Naive thymus-derived CD4-positive, alpha-beta T cell (primary cell): ENCODE data around the gene PLOD2. TPM values are rescaled to one million over a fixed set of nuclear protein-coding genes. Genes with fewer than 3 reads are reported as not detected.

Experiments
- ATAC-seq: fragments of 150-1000 bp; cut with Tn5 transposase; 2 replicates; pipeline ENCODE4 v1.10.0; 2021; ENCODE audit warnings: mild to moderate bottlenecking, moderate library complexity
- CTCF ChIA-PET: fragments of 350-600 bp; sonication (Branson Sonifier 250); formaldehyde crosslinking; loops from one replicate; lab custom pipeline; 2021; ENCODE audit warnings: antibody characterized with exemption; lab: Charles Lee
- POLR2A ChIA-PET: fragments of 350-600 bp; sonication (Branson Sonifier 250); formaldehyde crosslinking; loops from one replicate; lab custom pipeline; 2021; ENCODE audit warnings: antibody characterized with exemption, inconsistent platforms; lab: Charles Lee
- DNase-seq, 9 donors: peaks; one replicate each; pipeline versions ENCODE4 v3.0.0 to v3.0.0-alpha.2; 2020 to 2022; ENCODE audit warnings: mixed read lengths in 1 of 9
- H3K27ac ChIP-seq: one replicate; pipeline ENCODE4 v1.7.0; 2013; ENCODE audit warnings: mild to moderate bottlenecking, low read depth, low read length, moderate library complexity
- H3K27me3 ChIP-seq, 2 donors: one replicate each; pipeline ENCODE4 v1.7.0; 2013; ENCODE audit warnings: low read length in 2 of 2, mild to moderate bottlenecking in 2 of 2, moderate library complexity in 2 of 2; ENCODE audit not compliant: control insufficient read depth in 2 of 2, insufficient read depth in 2 of 2
- H3K36me3 ChIP-seq, 3 experiments: 1 replicate in 2 of 3; 2 replicates in 1 of 3; pipeline ENCODE4 v1.7.0; 2013; ENCODE audit warnings: low read length in 3 of 3, mild to moderate bottlenecking in 3 of 3, moderate library complexity in 1 of 3; ENCODE audit not compliant: insufficient read depth in 3 of 3, control insufficient read depth in 2 of 3
- H3K4me1 ChIP-seq, 2 donors: one replicate each; pipeline ENCODE4 v1.7.0; 2013; ENCODE audit warnings: low read length in 2 of 2, mild to moderate bottlenecking in 2 of 2, moderate library complexity in 1 of 2; ENCODE audit not compliant: control insufficient read depth in 2 of 2, insufficient read depth in 2 of 2
- H3K4me3 ChIP-seq: 2 replicates; pipeline ENCODE4 v1.7.0; 2013; ENCODE audit warnings: mild to moderate bottlenecking, low read length
- H3K9me3 ChIP-seq, 3 experiments: 1 replicate in 2 of 3; 2 replicates in 1 of 3; pipeline ENCODE4 v1.7.0; 2013; ENCODE audit warnings: low read length in 3 of 3; ENCODE audit not compliant: control insufficient read depth in 2 of 3
- H3K27ac Mint-ChIP-seq, 9 donors: one replicate each; pipeline ENCODE4 v1.8.0; 2020 to 2022; ENCODE audit warnings: mixed read lengths in 9 of 9, mild to moderate bottlenecking in 8 of 9, moderate library complexity in 5 of 9, inconsistent platforms in 2 of 9
- H3K27me3 Mint-ChIP-seq, 5 donors: one replicate each; pipeline ENCODE4 v1.8.0; 2021 to 2022; ENCODE audit warnings: mixed read lengths in 5 of 5, mild to moderate bottlenecking in 1 of 5
- H3K36me3 Mint-ChIP-seq, 5 donors: one replicate each; pipeline ENCODE4 v1.8.0; 2020 to 2022; ENCODE audit warnings: mixed read lengths in 5 of 5, mild to moderate bottlenecking in 3 of 5, inconsistent platforms in 1 of 5
- H3K4me1 Mint-ChIP-seq, 7 donors: one replicate each; pipeline ENCODE4 v1.8.0; 2020 to 2022; ENCODE audit warnings: mixed read lengths in 7 of 7, mild to moderate bottlenecking in 3 of 7, inconsistent platforms in 1 of 7
- H3K4me3 Mint-ChIP-seq, 10 donors: one replicate each; pipeline ENCODE4 v1.8.0; 2020 to 2022; ENCODE audit warnings: mild to moderate bottlenecking in 10 of 10, mixed read lengths in 10 of 10, moderate library complexity in 6 of 10, inconsistent platforms in 2 of 10
- H3K9me3 Mint-ChIP-seq, 11 donors: one replicate each; pipeline ENCODE4 v1.8.0; 2020 to 2022; ENCODE audit warnings: mixed read lengths in 11 of 11, mild to moderate bottlenecking in 4 of 11, inconsistent platforms in 1 of 11, moderate library complexity in 1 of 11
- intact Hi-C, 2 donors: fragments of 100-400 bp; cut with micrococcal nuclease; formaldehyde crosslinking; loops; one replicate each; pipeline ENCODE4 v1.15.1; 2023
- polyA plus RNA-seq, 2 donors: library from polyadenylated mRNA; unstranded; fragments of 300-500 nt; fragmentation: Illumina TruSeq; gene quantifications; one replicate each; pipeline ENCODE4 v1.2.3, GENCODE V29; 2021
- total RNA-seq, 6 experiments: library from RNA in 5 of 6; stranded (reverse) in 5 of 6; gene quantifications; 1 replicate in 5 of 6; 2 replicates in 1 of 6; pipeline ENCODE4 v1.2.3 and lab custom pipeline; 2021 to 2026

The PLOD2 gene
- total and polyA plus RNA-seq, 7 experiments from 2014 or later = 0.34 to 1.4 TPM; not detected in 5

GRCh38 chr3:146181216-146181615 lies 20.2 kb upstream of the PLOD2 start:
- H3K27me3 ChIP-seq = no peaks in the 10 kb centered on the region
- no peaks in the 10 kb centered on the region for H3K9me3 ChIP-seq
- no peaks in the 10 kb centered on the region for H3K36me3 ChIP-seq
- CTCF ChIA-PET = no interaction called here
- no peak for DNase-seq
- no peak overlapping the region for H3K4me3 ChIP-seq
- Mint-ChIP-seq H3K4me3 (no peak overlapping the region), H3K4me1 (no peaks in the 10 kb centered on the region), H3K36me3 (no peaks in the 10 kb centered on the region), H3K27me3 (peaks cover 0 to 10% (median 0%) of the 10 kb centered on the region in 5 donors), H3K9me3 (peaks cover 0 to 2% (median 0%) of the 10 kb centered on the region in 11 donors), H3K27ac (no peak overlapping the region)
- intact Hi-C loops = no loop called here
- ATAC-seq = no peak
- POLR2A ChIA-PET = no interaction called here
- H3K4me1 ChIP-seq = no peaks in the 10 kb centered on the region
- no peak overlapping the region for H3K27ac ChIP-seq

DNA sequence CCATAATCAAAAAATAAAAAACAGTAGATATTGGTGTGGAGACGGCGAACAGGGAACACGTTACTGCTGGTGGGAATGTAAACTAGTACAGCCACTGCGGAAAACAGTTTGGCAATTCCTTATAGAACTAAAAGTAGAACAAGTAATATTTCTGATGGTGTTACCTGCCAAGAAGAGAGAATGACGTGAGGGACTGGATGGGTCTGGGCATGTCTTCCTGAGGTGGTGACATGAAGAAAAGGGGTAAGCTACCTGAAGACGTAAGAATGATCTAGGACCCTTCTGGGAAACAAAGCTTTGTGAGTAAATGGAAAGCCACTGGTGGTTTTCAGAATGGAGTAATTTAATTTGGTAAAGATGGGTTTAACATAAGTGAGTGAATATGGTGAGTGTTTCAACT lies 19.4 kb upstream of the PLOD2 start:
- Histone ChIP-seq H3K27me3 (no peaks in the 10 kb centered on the region), H3K9me3 (no peaks in the 10 kb centered on the region), H3K4me3 (no peak overlapping the region), H3K27ac (no peak overlapping the region), H3K36me3 (no peaks in the 10 kb centered on the region), H3K4me1 (no peaks in the 10 kb centered on the region)
- intact Hi-C loops = no loop called here
- Mint-ChIP-seq H3K4me1 (no peaks in the 10 kb centered on the region), H3K27ac (no peak overlapping the region), H3K9me3 (peaks cover 0 to 2% (median 0%) of the 10 kb centered on the region in 11 donors), H3K4me3 (no peak overlapping the region), H3K36me3 (no peaks in the 10 kb centered on the region), H3K27me3 (peaks cover 0 to 15% (median 0%) of the 10 kb centered on the region in 5 donors)
- ChIA-PET CTCF (no interaction called here), POLR2A (no interaction called here)
- DNase-seq = no peak
- ATAC-seq = no peak

- Histone ChIP-seq H3K27ac (no peak overlapping the region), H3K4me1 (no peaks in the 10 kb centered on the region), H3K4me3 (no peak overlapping the region), H3K27me3 (no peaks in the 10 kb centered on the region), H3K36me3 (no peaks in the 10 kb centered on the region), H3K9me3 (no peaks in the 10 kb centered on the region)
- intact Hi-C loops = no loop called here
- ChIA-PET CTCF (no interaction called here), POLR2A (interaction anchor here (0.5 kb wide), 1 partner anchor 317 kb away, joined by 3 read pairs; no protein-coding TSS in a partner anchor)
- ATAC-seq (no peak), DNase-seq (no peak)
- peaks cover under 1 to 15% (median 2%) of the 10 kb centered on the region in 5 donors for H3K27me3 Mint-ChIP-seq
- H3K9me3 Mint-ChIP-seq = peaks cover 0 to 3% (median 0%) of the 10 kb centered on the region in 11 donors
- no peak overlapping the region for H3K27ac Mint-ChIP-seq
- no peaks in the 10 kb centered on the region for H3K4me1 Mint-ChIP-seq
- no peaks in the 10 kb centered on the region for H3K36me3 Mint-ChIP-seq
- H3K4me3 Mint-ChIP-seq = no peak overlapping the region
These were observed 17.2 kb upstream of the PLOD2 start for GRCh38 chr3:146178006-146178689.

DNA sequence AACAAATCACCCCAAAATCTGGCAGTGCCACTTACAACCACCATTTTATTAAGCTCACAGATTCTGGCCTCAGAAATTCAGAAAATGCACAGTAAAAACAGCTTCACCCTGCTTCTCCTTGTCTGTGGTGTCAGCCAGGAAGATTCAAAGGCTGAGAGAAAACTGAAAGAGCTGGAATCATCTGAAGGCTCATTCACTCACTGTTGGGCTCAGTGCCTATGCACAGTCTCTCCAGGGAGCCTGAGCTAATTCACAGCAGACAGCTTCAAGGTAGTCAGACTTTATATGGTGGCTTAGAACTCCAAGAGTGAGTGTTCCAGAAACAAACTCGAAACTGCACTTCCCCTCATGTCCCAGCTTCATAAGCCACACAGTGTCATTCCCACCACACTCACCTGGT lies 16.5 kb upstream of the PLOD2 start:
- Mint-ChIP-seq H3K4me3 (no peak overlapping the region), H3K36me3 (no peaks in the 10 kb centered on the region), H3K9me3 (peaks cover 0 to 5% (median 0%) of the 10 kb centered on the region in 11 donors), H3K27ac (no peak overlapping the region), H3K4me1 (no peaks in the 10 kb centered on the region), H3K27me3 (peaks cover 3 to 21% (median 8%) of the 10 kb centered on the region in 5 donors)
- Histone ChIP-seq H3K36me3 (no peaks in the 10 kb centered on the region), H3K27ac (no peak overlapping the region), H3K27me3 (no peaks in the 10 kb centered on the region), H3K4me3 (no peak overlapping the region), H3K9me3 (no peaks in the 10 kb centered on the region), H3K4me1 (no peaks in the 10 kb centered on the region)
- ATAC-seq (no peak), DNase-seq (no peak)
- intact Hi-C loops = no loop called here
- ChIA-PET CTCF (interaction anchor here (0.7 kb wide), 1 partner anchor 20 kb away, joined by 3 read pairs; no protein-coding TSS in a partner anchor), POLR2A (interaction anchor here (0.5 kb wide), 1 partner anchor 317 kb away, joined by 3 read pairs; no protein-coding TSS in a partner anchor)

DNA sequence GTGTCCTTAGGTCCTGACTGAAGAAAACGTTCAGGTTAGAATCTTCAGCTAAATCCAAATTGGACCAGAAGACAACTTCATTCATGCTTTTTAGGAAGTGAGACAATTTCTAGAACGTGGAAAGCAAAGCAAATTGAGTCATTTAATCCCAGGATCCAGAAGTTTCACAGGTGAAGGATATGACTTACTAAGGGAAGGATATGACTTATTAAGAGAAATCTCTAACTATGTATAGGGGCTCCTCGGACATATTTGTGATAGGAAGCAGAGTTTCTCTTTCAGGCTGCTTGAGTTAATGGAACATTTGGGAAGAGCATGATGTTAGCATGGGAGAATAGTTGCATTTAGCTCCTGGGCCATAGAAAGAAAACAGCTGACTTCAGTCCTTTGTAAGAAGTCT lies 16.1 kb upstream of the PLOD2 start:
- Mint-ChIP-seq H3K4me3 (no peak overlapping the region), H3K36me3 (no peaks in the 10 kb centered on the region), H3K4me1 (no peaks in the 10 kb centered on the region), H3K27ac (no peak overlapping the region), H3K27me3 (peaks cover 3 to 21% (median 8%) of the 10 kb centered on the region in 5 donors), H3K9me3 (peaks cover 0 to 5% (median 0%) of the 10 kb centered on the region in 11 donors)
- H3K36me3 ChIP-seq = no peaks in the 10 kb centered on the region
- no peaks in the 10 kb centered on the region for H3K27me3 ChIP-seq
- H3K9me3 ChIP-seq = no peaks in the 10 kb centered on the region
- no peak overlapping the region for H3K4me3 ChIP-seq
- CTCF ChIA-PET = interaction anchor here (0.6 to 0.7 kb wide), 2 partner anchors 11 to 20 kb away, joined by 3 read pairs; no protein-coding TSS in a partner anchor
- H3K27ac ChIP-seq = no peak overlapping the region
- DNase-seq = no peak
- ATAC-seq = no peak
- no peaks in the 10 kb centered on the region for H3K4me1 ChIP-seq
- intact Hi-C loops = no loop called here
- POLR2A ChIA-PET = no interaction called here

- Histone ChIP-seq H3K4me1 (no peaks in the 10 kb centered on the region), H3K27me3 (no peaks in the 10 kb centered on the region), H3K9me3 (no peaks in the 10 kb centered on the region), H3K27ac (no peak overlapping the region), H3K4me3 (no peak overlapping the region), H3K36me3 (no peaks in the 10 kb centered on the region)
- H3K27me3 Mint-ChIP-seq = peaks cover 12 to 26% (median 19%) of the 10 kb centered on the region in 5 donors
- H3K4me3 Mint-ChIP-seq = no peak overlapping the region
- ATAC-seq (no peak), DNase-seq (no peak)
- no peak overlapping the region for H3K27ac Mint-ChIP-seq
- intact Hi-C loops = no loop called here
- POLR2A ChIA-PET = no interaction called here
- no peaks in the 10 kb centered on the region for H3K36me3 Mint-ChIP-seq
- peaks cover 0 to 1% (median 0%) of the 10 kb centered on the region in 7 donors for H3K4me1 Mint-ChIP-seq
- CTCF ChIA-PET = no interaction called here
- H3K9me3 Mint-ChIP-seq = peaks cover 0 to 3% (median 0%) of the 10 kb centered on the region in 11 donors
These were observed 11.6 kb upstream of the PLOD2 start for GRCh38 chr3:146172586-146172985.

- POLR2A ChIA-PET = no interaction called here
These were observed 9.6 kb upstream of the PLOD2 start for GRCh38 chr3:146170591-146170990.

More at GRCh38 chr3:146170591-146170990, 9.6 kb upstream of the PLOD2 start:
- DNase-seq (no peak), ATAC-seq (no peak)
- H3K27ac ChIP-seq = no peak overlapping the region
- Mint-ChIP-seq H3K4me1 (peaks cover 0 to 1% (median 0%) of the 10 kb centered on the region in 7 donors), H3K9me3 (peaks cover 0 to 3% (median 0%) of the 10 kb centered on the region in 11 donors), H3K27ac (no peak overlapping the region), H3K27me3 (peaks cover 14 to 29% (median 19%) of the 10 kb centered on the region in 5 donors), H3K36me3 (no peaks in the 10 kb centered on the region), H3K4me3 (no peak overlapping the region)
- H3K9me3 ChIP-seq = no peaks in the 10 kb centered on the region
- CTCF ChIA-PET = no interaction called here
- no peaks in the 10 kb centered on the region for H3K27me3 ChIP-seq
- no peaks in the 10 kb centered on the region for H3K4me1 ChIP-seq
- intact Hi-C loops = no loop called here
- H3K4me3 ChIP-seq = no peak overlapping the region
- no peaks in the 10 kb centered on the region for H3K36me3 ChIP-seq
